ENCODE data around the gene FER. TPM values are rescaled to one million over a fixed set of nuclear protein-coding genes. Genes with fewer than 3 reads are reported as not detected.
A peak's percentile ranks its signal among the peaks of the same experiment; 100 is the strongest.

Gene FER
- total and polyA plus RNA-seq, 10 of the 15 experiments (the other 5 are each of a cell fraction or from before 2014, with no cell fraction given) = 4.4 to 19.1 (median 9.6) TPM

- TF ChIP-seq GATAD2B (conservative IDR thresholded peaks at IDR 0.05; ENCODE audit: low read depth) (no peak), NFIC (IDR thresholded peaks at IDR 0.05; ENCODE audit: low read depth, low read length) (no peak), E4F1 (IDR thresholded peaks at IDR 0.05; ENCODE audit: borderline replicate concordance, partially characterized antibody) (no peak), HDAC6 (IDR thresholded peaks at IDR 0.05; ENCODE audit: unreplicated experiment) (no peak)
Measured at GRCh38 chr5:109160468-109160867, 412.8 kb downstream of the FER start (continued).

- WGBS (ENCODE audit: insufficient coverage, insufficient replicate concordance, low lambda C conversion rate, missing lambda C conversion rate) = 0% methylated on average over 4 of the region's 4 CpGs
- peak; percentile 38 for FAIRE-seq
- peak; percentile 34 for DNase-seq (ENCODE audit: low read depth, low spot score)
- POLR2A ChIA-PET = interaction anchor here (0.6 kb wide), 1 partner anchor 35 kb away, joined by 8 read pairs; no protein-coding TSS in a partner anchor
- Histone ChIP-seq H3K36me3 (ENCODE audit: control insufficient read depth in 2 of 2, insufficient read depth in 2 of 2, low read length in 1 of 2) (no peaks in the 10 kb centered on the region), H3K27ac (ENCODE audit: control insufficient read depth, insufficient read depth) (peak overlapping the region; percentile 48; the same call in 1 of the 2 replicates), H3K27me3 (replicated peaks in 1 of 2; ENCODE audit: control insufficient read depth in 2 of 2, insufficient read depth in 2 of 2, low read length in 1 of 2) (no peaks in the 10 kb centered on the region), H3K4me3 (no peak overlapping the region), H3K4me1 (ENCODE audit: control insufficient read depth, insufficient read depth, low read length) (peaks cover 7% of the 10 kb centered on the region), H3K4me2 (ENCODE audit: control insufficient read depth, insufficient read depth) (peak overlapping the region; percentile 48), H4K20me1 (ENCODE audit: control insufficient read depth, insufficient read depth) (no peaks in the 10 kb centered on the region), H3K9ac (ENCODE audit: control insufficient read depth, insufficient read depth, low read length) (no peak overlapping the region), H3K9me3 (replicated peaks; ENCODE audit: control insufficient read depth, insufficient read depth, low read length) (no peaks in the 10 kb centered on the region; the same call in 1 of the 3 replicates), H3K79me2 (ENCODE audit: control insufficient read depth, insufficient read depth, low read length) (no peaks in the 10 kb centered on the region), H2AFZ (ENCODE audit: control insufficient read depth, low read depth, low read length) (no peak overlapping the region)
- RAD21 ChIA-PET (ENCODE audit: unreplicated experiment) = interaction anchor here (0.6 kb wide), 2 partner anchors 14 to 165 kb away, joined by 3 read pairs; no protein-coding TSS in a partner anchor
- SMC1A ChIA-PET (ENCODE audit: uncharacterized antibody, unreplicated experiment) = interaction anchor here (1.0 to 1.8 kb wide), 4 partner anchors 8 to 434 kb away, joined by 3 to 7 read pairs (median 4); no protein-coding TSS in a partner anchor
- CTCF ChIA-PET = interaction anchor here (0.7 to 1.1 kb wide), 2 partner anchors 14 to 62 kb away, joined by 3 to 4 read pairs; no protein-coding TSS in a partner anchor
- ATAC-seq = peak; percentile 85
- BruUV-seq (replicated peaks) = no TSS peak
- in situ Hi-C loops (cut with MboI) = no loop called here
- intact Hi-C loops (cut with micrococcal nuclease; ENCODE audit: unreplicated experiment) = loop anchor here (10.0 kb wide), 2 partner anchors 57 to 237 kb away; no protein-coding TSS in a partner anchor
- TF ChIP-seq CHD4 (IDR thresholded peaks at IDR 0.05) (no peak), IRF4 (IDR thresholded peaks at IDR 0.05; ENCODE audit: low read depth, low read length) (peak; percentile 96), RELB (IDR thresholded peaks at IDR 0.05; ENCODE audit: low read depth) (peak; percentile 98), RUNX3 (IDR thresholded peaks at IDR 0.05; ENCODE audit: low read length) (peak; percentile 95), CREB1 (IDR thresholded peaks at IDR 0.05; ENCODE audit: low read depth) (peak; percentile 73; the same call in 1 of the 2 replicates), BHLHE40 (IDR thresholded peaks at IDR 0.05; ENCODE audit: borderline replicate concordance in 1 of 2, low read depth in 2 of 2, low read length in 1 of 2) (peak; percentile 32 to 47; a peak in 1 of 4 replicates), MTA3 (IDR thresholded peaks at IDR 0.05; ENCODE audit: borderline replicate concordance, low read length) (peak; percentile 100), POU2F2 (IDR thresholded peaks at IDR 0.05; ENCODE audit: borderline replicate concordance, low read depth, low read length) (peak; percentile 54; the same call in 1 of the 3 replicates), ZBED1 (IDR thresholded peaks at IDR 0.05; ENCODE audit: borderline replicate concordance) (peak; percentile 94), MTA2 (IDR thresholded peaks at IDR 0.05; ENCODE audit: low read depth) (peak; percentile 99), YY1 (IDR thresholded peaks at IDR 0.05; ENCODE audit: low read depth, low read length) (no peak)
Measured at GRCh38 chr5:109161914-109162683, 414.4 kb downstream of the FER start.
